Hematopoietic multipotent progenitor cell treated with erythropoietin and hydrocortisone succinate and interleukin-3 and kit ligand, for 4 days (in vitro differentiated cells): Measurements from ENCODE around the gene DNAJB6.

Experiments
- DNase-seq: peaks from one replicate; pipeline ENCODE4 v3.0.0-alpha.2; 2015

Gene DNAJB6

GRCh38 chr7:157430721-157431120, 93.9 kb downstream of the DNAJB6 start:
- DNase-seq: no peak

- no peak for DNase-seq
Observed at GRCh38 chr7:157431173-157431950, 94.6 kb downstream of the DNAJB6 start.

GRCh38 chr7:157431951-157432540, 95.2 kb downstream of the DNAJB6 start:
- DNase-seq: no peak

- peak; percentile 90 for DNase-seq
Observed at GRCh38 chr7:157432541-157432956, 95.7 kb downstream of the DNAJB6 start.

GRCh38 chr7:157432957-157433576, 96.3 kb downstream of the DNAJB6 start:
- DNase-seq: peak; percentile 83

- no peak for DNase-seq
Observed at GRCh38 chr7:157433628-157434027, 96.8 kb downstream of the DNAJB6 start.

GRCh38 chr7:157434231-157434630, 97.4 kb downstream of the DNAJB6 start:
- DNase-seq: no peak

GRCh38 chr7:157434701-157435100, 97.9 kb downstream of the DNAJB6 start:
- no peak for DNase-seq

- DNase-seq: no peak
Observed at GRCh38 chr7:157436076-157436475, 99.3 kb downstream of the DNAJB6 start.

GRCh38 chr7:157436763-157437480, 100.1 kb downstream of the DNAJB6 start:
- no peak for DNase-seq

GRCh38 chr7:157437519-157438061, 100.8 kb downstream of the DNAJB6 start:
- no peak for DNase-seq

- DNase-seq: no peak
Observed at GRCh38 chr7:157438121-157439025, 101.6 kb downstream of the DNAJB6 start.

GRCh38 chr7:157439149-157439548, 102.3 kb downstream of the DNAJB6 start:
- DNase-seq: no peak

GRCh38 chr7:157439761-157440160, 103.0 kb downstream of the DNAJB6 start:
- no peak for DNase-seq

- no peak for DNase-seq
Observed at GRCh38 chr7:157440346-157441022, 103.7 kb downstream of the DNAJB6 start.

- no peak for DNase-seq
Observed at GRCh38 chr7:157441023-157441399, 104.2 kb downstream of the DNAJB6 start.

GRCh38 chr7:157442456-157442855, 105.7 kb downstream of the DNAJB6 start:
- DNase-seq: no peak

- no peak for DNase-seq
Observed at GRCh38 chr7:157442993-157443831, 106.4 kb downstream of the DNAJB6 start.

- no peak for DNase-seq
Observed at GRCh38 chr7:157444011-157444842, 107.4 kb downstream of the DNAJB6 start.

- no peak for DNase-seq
Observed at GRCh38 chr7:157444843-157445135, 108.0 kb downstream of the DNAJB6 start.
